ENCODE data around the gene MYO1H. TPM values are rescaled to one million over a fixed set of nuclear protein-coding genes. Genes with fewer than 3 reads are reported as not detected.

The MYO1H gene
- total RNA-seq, 4 donors from 2014 or later, result not detected

DNA sequence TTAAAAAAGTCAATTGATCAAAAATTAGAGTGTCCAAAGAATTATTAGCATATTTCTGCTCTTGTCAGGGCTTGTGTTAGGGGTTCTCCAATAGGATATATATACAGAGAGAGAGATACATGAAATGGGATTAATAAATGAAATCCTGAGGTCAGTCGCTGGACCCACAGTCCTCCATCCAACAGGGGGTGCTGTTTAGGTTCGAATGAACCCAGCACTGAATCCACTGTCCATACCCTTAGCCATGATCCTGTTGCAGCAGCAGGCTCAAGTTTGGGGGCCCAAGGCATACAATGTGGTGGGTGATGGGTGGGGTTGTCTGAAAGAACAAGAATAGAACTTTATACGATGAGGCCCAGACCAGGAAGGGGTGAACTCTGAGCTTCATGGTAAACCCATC is 780 bp upstream of the MYO1H start:
- in situ Hi-C loops (cut with MboI; ENCODE audit: low pct_ligation_motif_present in 1 of 4, low pct_unique_long_range_greater_than_20kb in 1 of 4, low sequenced_read_pairs in 3 of 4), result no loop called here
- no peaks in the 10 kb centered on the region for H3K36me3 ChIP-seq
- H3K4me1 ChIP-seq, result no peaks in the 10 kb centered on the region
- WGBS, 2 donors (ENCODE audit: low coverage in 1 of 2), result 74% methylated on average over 3 of the region's 3 CpGs; no CpG with 5 or more reads in 1 of the 2 donors
- H3K27ac ChIP-seq, result no peak overlapping the region
- intact Hi-C loops (cut with DNase I; ENCODE audit: low total_unique reads), result no loop called here
- no peak for TF ChIP-seq EP300 (IDR thresholded peaks at IDR 0.05; ENCODE audit: low read depth)
- no peak for TF ChIP-seq POLR2A (IDR thresholded peaks at IDR 0.05)
- TF ChIP-seq, protein P1, sequence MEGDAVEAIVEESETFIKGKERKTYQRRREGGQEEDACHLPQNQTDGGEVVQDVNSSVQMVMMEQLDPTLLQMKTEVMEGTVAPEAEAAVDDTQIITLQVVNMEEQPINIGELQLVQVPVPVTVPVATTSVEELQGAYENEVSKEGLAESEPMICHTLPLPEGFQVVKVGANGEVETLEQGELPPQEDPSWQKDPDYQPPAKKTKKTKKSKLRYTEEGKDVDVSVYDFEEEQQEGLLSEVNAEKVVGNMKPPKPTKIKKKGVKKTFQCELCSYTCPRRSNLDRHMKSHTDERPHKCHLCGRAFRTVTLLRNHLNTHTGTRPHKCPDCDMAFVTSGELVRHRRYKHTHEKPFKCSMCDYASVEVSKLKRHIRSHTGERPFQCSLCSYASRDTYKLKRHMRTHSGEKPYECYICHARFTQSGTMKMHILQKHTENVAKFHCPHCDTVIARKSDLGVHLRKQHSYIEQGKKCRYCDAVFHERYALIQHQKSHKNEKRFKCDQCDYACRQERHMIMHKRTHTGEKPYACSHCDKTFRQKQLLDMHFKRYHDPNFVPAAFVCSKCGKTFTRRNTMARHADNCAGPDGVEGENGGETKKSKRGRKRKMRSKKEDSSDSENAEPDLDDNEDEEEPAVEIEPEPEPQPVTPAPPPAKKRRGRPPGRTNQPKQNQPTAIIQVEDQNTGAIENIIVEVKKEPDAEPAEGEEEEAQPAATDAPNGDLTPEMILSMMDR (IDR thresholded peaks at IDR 0.05), result no peak
- no peak for TF ChIP-seq POLR2AphosphoS5 (IDR thresholded peaks at IDR 0.05)
- no peaks in the 10 kb centered on the region for H3K9me3 ChIP-seq
- H3K27me3 ChIP-seq, result peaks cover 4% of the 10 kb centered on the region
- no peak for DNase-seq
- H3K4me3 ChIP-seq, result no peak overlapping the region

DNA sequence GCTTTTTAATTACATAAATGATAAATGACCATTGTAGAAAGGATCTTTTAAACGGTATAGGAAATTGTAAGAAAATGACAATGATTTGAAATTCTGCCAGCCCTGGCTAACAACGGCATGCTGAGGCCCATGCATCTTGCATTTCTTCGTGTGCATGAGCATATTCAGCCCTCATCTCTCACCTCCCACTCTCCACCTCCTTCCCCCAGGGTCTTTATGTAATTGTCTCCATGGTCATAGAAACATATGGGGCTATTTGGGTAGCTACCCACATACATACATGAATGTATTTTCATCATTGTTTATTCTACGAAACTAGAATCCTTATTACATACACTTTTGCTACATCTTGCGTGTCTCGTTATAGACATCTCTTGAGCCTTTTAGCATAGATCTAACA is 4.5 kb downstream of the MYO1H start:
- TF ChIP-seq, protein P1 (IDR thresholded peaks at IDR 0.05), result no peak
- TF ChIP-seq POLR2AphosphoS5 (IDR thresholded peaks at IDR 0.05) (no peak), POLR2A (IDR thresholded peaks at IDR 0.05) (no peak), EP300 (IDR thresholded peaks at IDR 0.05; ENCODE audit: low read depth) (no peak)
- in situ Hi-C loops (cut with MboI; ENCODE audit: low pct_ligation_motif_present in 1 of 4, low pct_unique_long_range_greater_than_20kb in 1 of 4, low sequenced_read_pairs in 3 of 4), result no loop called here
- H3K27ac ChIP-seq, result no peak overlapping the region

DNA sequence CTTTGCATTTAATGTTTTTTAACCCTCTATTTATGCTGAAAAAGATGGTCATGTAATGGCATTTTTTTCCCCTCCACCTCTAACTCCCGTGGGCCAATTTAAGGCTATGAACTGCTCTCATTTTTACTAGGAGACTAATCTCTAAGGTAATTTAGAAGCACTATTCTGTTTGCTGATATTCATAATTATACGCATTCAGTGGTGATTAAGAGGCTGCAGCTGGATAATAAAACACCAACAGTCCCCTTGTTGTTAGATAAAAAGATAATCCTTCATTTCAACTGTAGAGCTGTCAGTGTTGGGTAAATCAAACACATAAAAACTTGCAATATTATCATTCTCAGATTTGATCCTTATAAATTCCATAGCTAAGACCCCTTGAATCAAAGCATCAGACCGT is 8.9 kb downstream of the MYO1H start:
- TF ChIP-seq, protein P1 (IDR thresholded peaks at IDR 0.05), result no peak
- TF ChIP-seq POLR2A (IDR thresholded peaks at IDR 0.05) (no peak), POLR2AphosphoS5 (IDR thresholded peaks at IDR 0.05) (no peak), EP300 (IDR thresholded peaks at IDR 0.05; ENCODE audit: low read depth) (no peak)
- Histone ChIP-seq H3K27ac (no peak overlapping the region), H3K9me3 (no peaks in the 10 kb centered on the region), H3K36me3 (no peaks in the 10 kb centered on the region), H3K4me3 (no peak overlapping the region), H3K27me3 (peaks cover 16% of the 10 kb centered on the region), H3K4me1 (no peaks in the 10 kb centered on the region)
- in situ Hi-C loops (cut with MboI; ENCODE audit: low pct_ligation_motif_present in 1 of 4, low pct_unique_long_range_greater_than_20kb in 1 of 4, low sequenced_read_pairs in 3 of 4) (no loop called here), intact Hi-C loops (cut with DNase I; ENCODE audit: low total_unique reads) (no loop called here)
- WGBS, 2 donors (ENCODE audit: low coverage in 1 of 2), result 44 to 48% methylated on average over 2 to 3 of the region's 3 CpGs
- no peak for DNase-seq

More for the DNA sequence above, 4.5 kb downstream of the MYO1H start:
- Histone ChIP-seq H3K4me3 (no peak overlapping the region), H3K4me1 (no peaks in the 10 kb centered on the region), H3K27me3 (peaks cover 8% of the 10 kb centered on the region), H3K9me3 (no peaks in the 10 kb centered on the region), H3K36me3 (no peaks in the 10 kb centered on the region)
- WGBS, 2 donors (ENCODE audit: low coverage in 1 of 2), result 46 to 52% methylated on average over 6 of the region's 6 CpGs
- intact Hi-C loops (cut with DNase I; ENCODE audit: low total_unique reads), result no loop called here
- DNase-seq, result no peak

DNA sequence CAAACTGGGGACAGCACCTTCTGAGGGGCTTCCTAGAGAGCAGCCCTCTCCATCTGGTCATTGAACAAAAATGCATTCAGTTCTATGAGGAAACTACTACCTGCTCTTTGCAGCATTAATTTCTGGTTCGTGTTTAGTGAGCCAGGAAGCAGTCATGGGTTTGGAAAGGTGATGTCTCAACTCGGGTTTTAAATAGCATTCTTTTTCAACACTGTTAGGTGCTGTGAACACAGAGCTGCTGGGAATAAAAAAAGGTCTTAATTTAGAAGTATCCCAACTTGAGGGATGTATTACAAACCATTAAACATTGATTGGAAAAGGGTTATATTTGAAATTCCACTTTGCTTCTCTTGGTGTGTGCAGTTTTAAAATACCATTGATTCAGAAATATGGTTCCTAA is 9.3 kb downstream of the MYO1H start:
- in situ Hi-C loops (cut with MboI; ENCODE audit: low pct_ligation_motif_present in 1 of 4, low pct_unique_long_range_greater_than_20kb in 1 of 4, low sequenced_read_pairs in 3 of 4) (no loop called here), intact Hi-C loops (cut with DNase I; ENCODE audit: low total_unique reads) (no loop called here)
- no peak for DNase-seq
- TF ChIP-seq EP300 (IDR thresholded peaks at IDR 0.05; ENCODE audit: low read depth) (no peak), POLR2A (IDR thresholded peaks at IDR 0.05) (no peak), POLR2AphosphoS5 (IDR thresholded peaks at IDR 0.05) (no peak)
- TF ChIP-seq, protein P1 (IDR thresholded peaks at IDR 0.05), result no peak
- Histone ChIP-seq H3K36me3 (no peaks in the 10 kb centered on the region), H3K27ac (no peak overlapping the region), H3K9me3 (no peaks in the 10 kb centered on the region), H3K4me1 (no peaks in the 10 kb centered on the region), H3K27me3 (peaks cover 11% of the 10 kb centered on the region), H3K4me3 (no peak overlapping the region)
- 40 to 50% methylated on average over 2 of the region's 2 CpGs for WGBS, 2 donors (ENCODE audit: low coverage in 1 of 2)
